Smooth muscle cell (in vitro differentiated cells): Measurements from ENCODE around the gene ERCC1. TPM values are rescaled to one million over a fixed set of nuclear protein-coding genes. Genes with fewer than 3 reads are reported as not detected.

Experiments used
- DNase-seq: peaks from one replicate; lab custom pipeline; 2025; ENCODE audit not compliant: unreplicated experiment; lab: John Stamatoyannopoulos, UW
- H2AFZ ChIP-seq: fragments of 200-600 bp; sonication (generic); 2 replicates; pipeline ENCODE4 v1.6.0; 2016; ENCODE audit warnings: antibody characterized with exemption, low read depth, mild to moderate bottlenecking
- H3F3A ChIP-seq: fragments of 200-600 bp; sonication (generic); 2 replicates; pipeline ENCODE4 v1.6.0; 2017; ENCODE audit warnings: antibody characterized with exemption, low read depth
- H3K27ac ChIP-seq: fragments of 200-600 bp; sonication (generic); 2 replicates; pipeline ENCODE4 v1.5.1; 2016; ENCODE audit warnings: low read depth, mild to moderate bottlenecking
- H3K27me3 ChIP-seq: fragments of 200-600 bp; sonication (generic); 2 replicates; pipeline ENCODE4 v1.6.1; 2016; ENCODE audit warnings: low read depth, mild to moderate bottlenecking
- H3K36me3 ChIP-seq: fragments of 200-600 bp; sonication (generic); 2 replicates; pipeline ENCODE4 v1.5.1; 2016; ENCODE audit warnings: low read depth
- H3K4me1 ChIP-seq: fragments of 200-600 bp; sonication (generic); 2 replicates; pipeline ENCODE4 v1.5.1; 2016; ENCODE audit warnings: low read depth
- H3K4me2 ChIP-seq: fragments of 200-600 bp; sonication (generic); 2 replicates; pipeline ENCODE4 v1.6.0; 2016; ENCODE audit warnings: mild to moderate bottlenecking
- H3K4me3 ChIP-seq: fragments of 200-600 bp; sonication (generic); 2 replicates; pipeline ENCODE4 v1.5.1; 2016; ENCODE audit warnings: mild to moderate bottlenecking
- H3K79me2 ChIP-seq: fragments of 200-600 bp; sonication (generic); 2 replicates; pipeline ENCODE4 v1.6.0; 2016; ENCODE audit warnings: low read depth, mild to moderate bottlenecking
- H3K9ac ChIP-seq: fragments of 200-600 bp; sonication (generic); 2 replicates; pipeline ENCODE4 v1.6.0; 2016; ENCODE audit warnings: low read depth
- H3K9me3 ChIP-seq: fragments of 200-600 bp; sonication (generic); replicated peaks from 2 replicates; pipeline ENCODE4 v1.5.1; 2016; ENCODE audit warnings: low read depth
- H4K20me1 ChIP-seq: fragments of 200-600 bp; sonication (generic); 2 replicates; pipeline ENCODE4 v1.6.0; 2016; ENCODE audit warnings: low read depth
- WGBS: methylation state at CpG from one replicate; pipeline ENCODE4 v1.1.7; 2016; ENCODE audit warnings: low lambda C conversion rate; 5-methylcytosine and 5-hydroxymethylcytosine counted together
- polyA plus RNA-seq: library from polyadenylated mRNA; unstranded; fragments of >200 nt; fragmentation: Nextera tagmentation; extraction: Ambion mirVana; gene quantifications from 2 replicates; pipeline ENCODE4 v1.2.1, GENCODE V29; 2016
- total RNA-seq: library from RNA; depleted of rRNA; stranded (reverse); fragments of >200 nt; gene quantifications from 2 replicates; pipeline ENCODE4 v1.2.3, GENCODE V29; 2014
- TF ChIP-seq, protein P1 (sequence below): fragments of 200-600 bp; sonication (generic); IDR thresholded peaks from 2 replicates; pipeline ENCODE4 v1.5.1; 2017; ENCODE audit warnings: borderline replicate concordance, mild to moderate bottlenecking, antibody characterized with exemption; ENCODE audit not compliant: insufficient read depth, poor library complexity, severe bottlenecking

ERCC1 gene
- total and polyA plus RNA-seq, 2 experiments from 2014 or later: 72.6 to 90.4 TPM

DNA sequence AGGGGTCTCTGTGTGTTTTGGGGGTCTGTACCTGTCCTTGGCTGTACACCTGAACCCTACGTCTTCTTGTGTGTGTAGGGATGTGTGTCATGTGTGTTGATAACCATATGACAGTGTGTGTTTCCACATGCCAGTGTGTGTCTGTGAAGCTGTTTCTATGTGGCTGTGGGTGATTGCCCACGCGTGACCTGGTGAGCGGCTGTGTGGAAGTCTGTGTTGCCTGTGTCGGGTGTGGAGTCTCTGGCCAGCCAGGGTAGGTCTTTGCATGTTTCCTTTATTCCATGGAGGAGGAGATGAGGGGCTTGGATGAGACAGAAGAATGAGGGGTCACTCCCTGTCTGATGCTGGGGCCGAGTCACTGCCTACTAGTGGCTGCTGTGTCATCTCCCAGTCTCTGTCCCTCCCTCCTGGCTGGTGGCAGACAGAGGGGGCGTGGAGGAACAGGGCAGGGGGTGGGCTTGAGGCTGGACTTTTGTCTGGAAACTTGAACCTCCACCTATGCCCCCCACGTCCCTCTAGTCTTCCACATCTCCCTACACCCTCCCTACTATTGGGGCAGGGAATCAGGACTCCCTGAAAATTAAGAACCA lies 41.2 kb upstream of the ERCC1 start:
- peaks cover 6% of the 10 kb centered on the region for H3K4me1 ChIP-seq
- no peaks in the 10 kb centered on the region for H3K27me3 ChIP-seq
- no peaks in the 10 kb centered on the region for H3K36me3 ChIP-seq
- no peak overlapping the region for H3K4me2 ChIP-seq
- WGBS: 67% methylated on average over 8 of the region's 8 CpGs
- peaks cover 21% of the 10 kb centered on the region for H4K20me1 ChIP-seq
- no peak overlapping the region for H3K4me3 ChIP-seq
- no peaks in the 10 kb centered on the region for H3F3A ChIP-seq
- H3K9ac ChIP-seq: no peak overlapping the region
- peaks cover 5% of the 10 kb centered on the region for H3K79me2 ChIP-seq
- TF ChIP-seq, protein P1, sequence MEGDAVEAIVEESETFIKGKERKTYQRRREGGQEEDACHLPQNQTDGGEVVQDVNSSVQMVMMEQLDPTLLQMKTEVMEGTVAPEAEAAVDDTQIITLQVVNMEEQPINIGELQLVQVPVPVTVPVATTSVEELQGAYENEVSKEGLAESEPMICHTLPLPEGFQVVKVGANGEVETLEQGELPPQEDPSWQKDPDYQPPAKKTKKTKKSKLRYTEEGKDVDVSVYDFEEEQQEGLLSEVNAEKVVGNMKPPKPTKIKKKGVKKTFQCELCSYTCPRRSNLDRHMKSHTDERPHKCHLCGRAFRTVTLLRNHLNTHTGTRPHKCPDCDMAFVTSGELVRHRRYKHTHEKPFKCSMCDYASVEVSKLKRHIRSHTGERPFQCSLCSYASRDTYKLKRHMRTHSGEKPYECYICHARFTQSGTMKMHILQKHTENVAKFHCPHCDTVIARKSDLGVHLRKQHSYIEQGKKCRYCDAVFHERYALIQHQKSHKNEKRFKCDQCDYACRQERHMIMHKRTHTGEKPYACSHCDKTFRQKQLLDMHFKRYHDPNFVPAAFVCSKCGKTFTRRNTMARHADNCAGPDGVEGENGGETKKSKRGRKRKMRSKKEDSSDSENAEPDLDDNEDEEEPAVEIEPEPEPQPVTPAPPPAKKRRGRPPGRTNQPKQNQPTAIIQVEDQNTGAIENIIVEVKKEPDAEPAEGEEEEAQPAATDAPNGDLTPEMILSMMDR: no peak
- no peak for DNase-seq
- H3K9me3 ChIP-seq: no peaks in the 10 kb centered on the region
- no peak overlapping the region for H3K27ac ChIP-seq
- no peak overlapping the region for H2AFZ ChIP-seq

GRCh38 chr19:45464274-45464673 lies 40.6 kb upstream of the ERCC1 start:
- DNase-seq: no peak
- Histone ChIP-seq H3K27me3 (no peaks in the 10 kb centered on the region), H3K4me3 (no peak overlapping the region), H3K36me3 (no peaks in the 10 kb centered on the region), H3K4me2 (no peak overlapping the region), H4K20me1 (peaks cover 14% of the 10 kb centered on the region), H3K9me3 (no peaks in the 10 kb centered on the region), H3F3A (no peaks in the 10 kb centered on the region), H2AFZ (no peak overlapping the region), H3K9ac (no peak overlapping the region), H3K27ac (no peak overlapping the region), H3K79me2 (peaks cover 5% of the 10 kb centered on the region), H3K4me1 (peaks cover 6% of the 10 kb centered on the region)
- 96% methylated on average over 2 of the region's 2 CpGs for WGBS
- TF ChIP-seq, protein P1: no peak

GRCh38 chr19:45463241-45463640 lies 39.5 kb upstream of the ERCC1 start:
- TF ChIP-seq, protein P1: no peak
- Histone ChIP-seq H2AFZ (no peak overlapping the region), H4K20me1 (peaks cover 4% of the 10 kb centered on the region), H3K4me3 (no peak overlapping the region), H3K27me3 (no peaks in the 10 kb centered on the region), H3K4me2 (no peak overlapping the region), H3K27ac (no peak overlapping the region), H3K9me3 (no peaks in the 10 kb centered on the region), H3K79me2 (peaks cover under 1% of the 10 kb centered on the region), H3K4me1 (peaks cover 6% of the 10 kb centered on the region), H3K9ac (no peak overlapping the region), H3K36me3 (no peaks in the 10 kb centered on the region), H3F3A (no peaks in the 10 kb centered on the region)
- 87% methylated on average over 4 of the region's 4 CpGs for WGBS
- DNase-seq: no peak

DNA sequence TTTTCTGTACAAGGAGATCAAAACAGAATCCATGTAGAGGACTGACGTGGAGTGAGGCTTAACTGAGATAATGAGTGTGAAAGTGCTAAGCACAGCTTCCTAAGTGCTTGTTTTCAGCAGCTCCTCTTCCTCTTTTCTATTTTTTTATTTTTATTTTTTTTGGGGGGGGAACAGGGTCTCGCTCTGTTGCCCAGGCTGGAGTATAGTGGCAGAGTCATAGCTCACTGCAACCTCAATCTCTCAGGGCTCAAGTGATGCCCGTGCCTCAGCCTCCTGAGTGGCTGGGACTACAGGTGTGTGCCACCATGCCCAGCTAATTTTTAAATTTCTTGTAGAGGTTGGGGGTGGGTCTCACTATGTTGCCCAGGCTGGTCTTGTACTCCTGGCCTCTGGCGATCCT lies 38.5 kb upstream of the ERCC1 start:
- Histone ChIP-seq H3F3A (no peaks in the 10 kb centered on the region), H3K9me3 (no peaks in the 10 kb centered on the region), H3K27ac (no peak overlapping the region), H3K27me3 (no peaks in the 10 kb centered on the region), H3K4me2 (no peak overlapping the region), H3K4me3 (no peak overlapping the region), H2AFZ (no peak overlapping the region), H3K9ac (no peak overlapping the region), H3K36me3 (no peaks in the 10 kb centered on the region), H3K79me2 (no peaks in the 10 kb centered on the region), H3K4me1 (peaks cover 5% of the 10 kb centered on the region), H4K20me1 (no peaks in the 10 kb centered on the region)
- no peak for DNase-seq
- TF ChIP-seq, protein P1: no peak
- 89% methylated on average over 4 of the region's 4 CpGs for WGBS
